K562 (cell line): ENCODE results near the gene VWA2. TPM values are rescaled to one million over a fixed set of nuclear protein-coding genes. Genes with fewer than 3 reads are reported as not detected.

ENCODE experiments used
- ATAC-seq: fragments of 200-7000 bp; cut with Tn5 transposase; 3 replicates; pipeline ENCODE4 v1.9.1; 2020; ENCODE audit warnings: moderate library complexity
- BruUV-seq: library from RNA; stranded (reverse); fragments of 400-500 nt; replicated peaks from 2 replicates; lab custom pipeline; 2021; lab: Mats Ljungman, UMichigan
- CTCF ChIA-PET: fragments of 300-600 bp; formaldehyde crosslinking; extraction: SDS; loops from one replicate; lab custom pipeline; 2021; ENCODE audit warnings: low intra/inter-chr PET ratio; lab: Yijun Ruan, JAX
- POLR2A ChIA-PET: fragments of 300-600, 350-650 bp; sonication (Branson Sonifier 250); formaldehyde crosslinking; extraction: SDS; loops from one replicate; lab custom pipeline; 2021; ENCODE audit warnings: antibody characterized with exemption, inconsistent platforms; lab: Yijun Ruan, JAX
- DNase-seq, 4 experiments: peaks; one replicate each; pipeline versions ENCODE4 v3.0.0 to v3.0.0-alpha.2; 2011 to 2018; ENCODE audit warnings: low spot score in 3 of 4, mixed read lengths in 3 of 4; ENCODE audit errors: extremely low read depth in 1 of 4
- FAIRE-seq: peaks from 2 replicates; lab custom pipeline; 2011; peaks lifted over from hg19 to GRCh38; lab: Jason Lieb, UNC
- H2AFZ ChIP-seq: 2 replicates; pipeline ENCODE4 v1.6.0; 2011; ENCODE audit warnings: low read depth, low read length, control low read depth, inconsistent platforms
- H3K27ac ChIP-seq: fragments of 200-600 bp; 3 replicates; pipeline ENCODE4 v1.8.0; 2011; ENCODE audit warnings: low read depth, mild to moderate bottlenecking, control low read depth, inconsistent platforms, low read length, moderate library complexity, mixed read lengths; ENCODE audit errors: extremely low read depth
- H3K27me3 ChIP-seq, 2 experiments: fragments of 300-600 bp in 1 of 2; 2 replicates in 1 of 2; 3 replicates in 1 of 2; pipeline versions ENCODE4 v1.6.0 to v1.8.0; 2011; ENCODE audit warnings: inconsistent platforms in 2 of 2, low read length in 2 of 2, mild to moderate bottlenecking in 1 of 2, mixed read lengths in 1 of 2, moderate library complexity in 1 of 2; ENCODE audit not compliant: control insufficient read depth in 2 of 2, insufficient read depth in 2 of 2
- H3K36me3 ChIP-seq: fragments of 300-600 bp; 3 replicates; pipeline ENCODE4 v1.8.0; 2011; ENCODE audit warnings: mild to moderate bottlenecking, low read length, inconsistent platforms; ENCODE audit not compliant: control insufficient read depth, insufficient read depth
- H3K4me1 ChIP-seq, 2 experiments: fragments of 200-600 bp in 1 of 2; replicated peaks in 1 of 2; 2 replicates in 1 of 2; 3 replicates in 1 of 2; pipeline versions ENCODE4 v1.5.1 to v1.8.0; 2011; ENCODE audit warnings: inconsistent platforms in 2 of 2, low read length in 2 of 2, mild to moderate bottlenecking in 1 of 2, mixed read lengths in 1 of 2, moderate library complexity in 1 of 2; ENCODE audit not compliant: control insufficient read depth in 2 of 2, insufficient read depth in 2 of 2
- H3K4me2 ChIP-seq: 2 replicates; pipeline ENCODE4 v1.6.1; 2011; ENCODE audit warnings: low read length, control low read depth, inconsistent platforms, mixed read lengths; ENCODE audit not compliant: insufficient read depth
- H3K4me3 ChIP-seq: fragments of 200-600 bp; sonication (generic), shearing (Covaris generic); 2 replicates; pipeline ENCODE4 v1.5.1; 2016; ENCODE audit warnings: control low read depth, inconsistent platforms
- H3K79me2 ChIP-seq: fragments of 200-600 bp; 3 replicates; pipeline ENCODE4 v1.8.0; 2011; ENCODE audit warnings: low read length, inconsistent platforms; ENCODE audit not compliant: control insufficient read depth, insufficient read depth
- H3K9ac ChIP-seq, 2 experiments: 2 replicates each; pipeline versions ENCODE4 v1.6.0 to v1.6.1; 2011; ENCODE audit warnings: low read depth in 2 of 2, low read length in 2 of 2, control low read depth in 1 of 2, inconsistent platforms in 1 of 2, mild to moderate bottlenecking in 1 of 2, mixed read lengths in 1 of 2; ENCODE audit not compliant: insufficient read depth in 1 of 2
- H3K9me1 ChIP-seq: one replicate; pipeline ENCODE4 v1.6.0; 2011; ENCODE audit warnings: inconsistent platforms, mild to moderate bottlenecking, low read length, moderate library complexity; ENCODE audit not compliant: control insufficient read depth, insufficient read depth
- H3K9me3 ChIP-seq: replicated peaks from 2 replicates; pipeline ENCODE4 v1.5.1; 2011; ENCODE audit warnings: low read depth, low read length, inconsistent platforms; ENCODE audit not compliant: control insufficient read depth, insufficient read depth
- H4K20me1 ChIP-seq: replicated peaks from 2 replicates; pipeline ENCODE4 v1.6.1; 2011; ENCODE audit warnings: low read length, inconsistent platforms, mixed read lengths; ENCODE audit not compliant: control insufficient read depth, insufficient read depth
- ASH1L ChIP-seq: fragments of 450-650 bp; IDR thresholded peaks from 2 replicates; pipeline ENCODE4 v1.6.1; 2018; ENCODE audit warnings: borderline replicate concordance, mild to moderate bottlenecking, low read depth; ENCODE audit not compliant: partially characterized antibody
- CC2D1A ChIP-seq: fragments of 450-650 bp; IDR thresholded peaks from 2 replicates; pipeline ENCODE4 v1.6.1; 2017; ENCODE audit warnings: mild to moderate bottlenecking
- GTF2B ChIP-seq: IDR thresholded peaks from 2 replicates; pipeline ENCODE4 v1.6.1; 2011; ENCODE audit not compliant: insufficient read length; ENCODE audit errors: extremely low read depth
- HBP1 ChIP-seq: fragments of 450-650 bp; formaldehyde crosslinking; IDR thresholded peaks from 2 replicates; pipeline ENCODE4 v1.4.0; 2022; ENCODE audit warnings: missing genetic modification characterization
- KLF6 ChIP-seq: fragments of 250-450 bp; sonication (Bioruptor Pico); IDR thresholded peaks from 2 replicates; pipeline ENCODE4 v1.4.0; 2020; ENCODE audit warnings: mild to moderate bottlenecking, moderate library complexity, borderline replicate concordance
- NONO ChIP-seq, 2 experiments: fragments of 200-400 bp in 1 of 2; fragments of 450-650 bp in 1 of 2; formaldehyde crosslinking in 1 of 2; IDR thresholded peaks; 2 replicates each; pipeline ENCODE4 v1.6.1; 2017; ENCODE audit warnings: low read depth in 2 of 2, mild to moderate bottlenecking in 2 of 2, moderate library complexity in 2 of 2, low read length in 1 of 2
- PTBP1 ChIP-seq: fragments of 200-400 bp; formaldehyde crosslinking; IDR thresholded peaks from 2 replicates; pipeline ENCODE4 v1.6.1; 2017; ENCODE audit warnings: low read depth, low read length
- SMC3 ChIP-seq: conservative IDR thresholded peaks from 2 replicates; pipeline ENCODE4 v1.6.1; 2011; ENCODE audit warnings: low read depth, low read length, improper control_type of control experiment; ENCODE audit not compliant: insufficient read depth
- ZNF280B ChIP-seq: fragments of 250-450 bp; sonication (Bioruptor Pico); IDR thresholded peaks from 2 replicates; pipeline ENCODE4 v1.5.1; 2021; ENCODE audit warnings: mild to moderate bottlenecking
- ZNF764 ChIP-seq: fragments of 250-450 bp; sonication (Bioruptor Pico); IDR thresholded peaks from 2 replicates; pipeline ENCODE4 v1.4.0; 2020; ENCODE audit warnings: low read depth, mild to moderate bottlenecking, moderate library complexity
- WGBS: fragments of 100-300 bp; shearing (Covaris generic); methylation state at CpG from one replicate; pipeline ENCODE4 v1.1.6; 2016; ENCODE audit warnings: low coverage, mixed read lengths; ENCODE audit not compliant: insufficient coverage; ENCODE audit errors: missing lambda C conversion rate; 5-methylcytosine and 5-hydroxymethylcytosine counted together
- in situ Hi-C: fragments of 300-500 bp; cut with MboI; formaldehyde crosslinking; loops from 4 replicates; pipeline ENCODE4 v1.15.0; 2018; ENCODE audit warnings: inconsistent platforms, mixed read lengths
- intact Hi-C: fragments of 100-400 bp; cut with micrococcal nuclease; formaldehyde crosslinking; loops from 2 replicates; pipeline ENCODE4 v1.14.2; 2022
- polyA plus RNA-seq, 8 experiments: library from polyadenylated mRNA; depleted of rRNA in 4 of 8; stranded (reverse) in 5 of 8; unstranded in 3 of 8; fragments of >200 nt; fragmentation: Nextera tagmentation in 2 of 8; fragmentation: Illumina TruSeq in 1 of 8; extraction: Ambion mirVana in 2 of 8; extraction: Trizol in 1 of 8; gene quantifications; 2 replicates each; pipeline versions ENCODE4 v1.2.1 to v1.2.3, GENCODE V29; 2011 to 2014; ENCODE audit warnings: inconsistent platforms in 1 of 8, missing spikeins in 1 of 8
- total RNA-seq, 7 experiments: library from RNA; depleted of rRNA in 6 of 7; stranded (reverse); fragments of >200 nt in 6 of 7; fragmentation: Illumina TruSeq in 2 of 7; extraction: Trizol in 2 of 7; gene quantifications; 2 replicates each; pipeline versions ENCODE4 v1.2.1 to v1.2.3, GENCODE V29; 2011 to 2021; ENCODE audit warnings: low replicate concordance in 1 of 7

Gene VWA2
- total and polyA plus RNA-seq, 9 of the 15 experiments (the other 6 are each of a cell fraction or from before 2014, with no cell fraction given), result not detected

GRCh38 chr10:114278884-114279191 lies 39.8 kb downstream of the VWA2 start (continued):
- no peak for TF ChIP-seq GTF2B

GRCh38 chr10:114279289-114279688 lies 40.2 kb downstream of the VWA2 start:
- intact Hi-C loops (no loop called here), in situ Hi-C loops (no loop called here)
- H3K4me1 ChIP-seq, result no peaks in the 10 kb centered on the region
- no peaks in the 10 kb centered on the region for H3K36me3 ChIP-seq
- ChIA-PET CTCF (no interaction called here), POLR2A (no interaction called here)
- no peak overlapping the region for H3K4me3 ChIP-seq
- no peak for DNase-seq
- H4K20me1 ChIP-seq, result no peaks in the 10 kb centered on the region
- no peak overlapping the region for H3K9ac ChIP-seq
- WGBS, result 0% methylated on average over 4 of the region's 4 CpGs
- H2AFZ ChIP-seq, result no peak overlapping the region
- FAIRE-seq, result no peak
- BruUV-seq, result no TSS peak
- H3K9me3 ChIP-seq, result no peaks in the 10 kb centered on the region
- no peak for TF ChIP-seq KLF6
- no peak for ATAC-seq
- no peak overlapping the region for H3K27ac ChIP-seq
- no peaks in the 10 kb centered on the region for H3K9me1 ChIP-seq
- peaks cover 0 to 18% of the 10 kb centered on the region in 2 experiments; a peak in 2 of 5 replicates for H3K27me3 ChIP-seq
- no peak overlapping the region for H3K4me2 ChIP-seq
- H3K79me2 ChIP-seq, result no peaks in the 10 kb centered on the region

GRCh38 chr10:114279901-114280644 lies 41.0 kb downstream of the VWA2 start:
- TF ChIP-seq NONO (IDR thresholded peaks at IDR 0.05; ENCODE audit: low read depth in 2 of 2, low read length in 1 of 2) (no peak), CC2D1A (no peak), ZNF280B (CRISPR knock-in tag) (no peak), SMC3 (no peak), ZNF764 (CRISPR knock-in tag) (no peak), ASH1L (no peak), HBP1 (CRISPR knock-in tag) (no peak), PTBP1 (no peak)
- TF ChIP-seq, all 486 proteins: peak for 0
- ATAC-seq, result no peak
- Histone ChIP-seq H3K4me2 (no peak overlapping the region), H3K27me3 (peaks cover 0 to 25% of the 10 kb centered on the region in 2 experiments; a peak in 2 of 5 replicates), H3K4me3 (no peak overlapping the region), H4K20me1 (no peaks in the 10 kb centered on the region), H3K27ac (no peak overlapping the region), H3K9me1 (no peaks in the 10 kb centered on the region), H3K79me2 (no peaks in the 10 kb centered on the region), H3K4me1 (no peaks in the 10 kb centered on the region), H3K36me3 (no peaks in the 10 kb centered on the region), H3K9me3 (no peaks in the 10 kb centered on the region), H2AFZ (no peak overlapping the region), H3K9ac (no peak overlapping the region)
- intact Hi-C loops, result no loop called here
- POLR2A ChIA-PET, result no interaction called here
- no TSS peak for BruUV-seq
- in situ Hi-C loops, result no loop called here
- whole genome bisulfite sequencing, result 0% methylated on average over 6 of the region's 8 CpGs
- CTCF ChIA-PET, result no interaction called here
- no peak for FAIRE-seq
- no peak for DNase-seq
